Activated CD4-positive, alpha-beta T cell treated with anti-CD3 and anti-CD28 coated beads for 36 hours (primary cell): ENCODE data around the gene NFATC2. TPM values are rescaled to one million over a fixed set of nuclear protein-coding genes. Genes with fewer than 3 reads are reported as not detected.

Experiments
- ATAC-seq: fragments of 200-7000 bp; cut with Tn5 transposase; one replicate; pipeline ENCODE4 v1.10.0; 2021; ENCODE audit warnings: mild to moderate bottlenecking, moderate library complexity
- CTCF ChIA-PET: fragments of 350-600 bp; sonication (Branson Sonifier 250); formaldehyde crosslinking; loops from one replicate; lab custom pipeline; 2021; ENCODE audit warnings: antibody characterized with exemption; lab: Charles Lee
- POLR2A ChIA-PET: fragments of 350-600 bp; sonication (Branson Sonifier 250); formaldehyde crosslinking; loops from one replicate; lab custom pipeline; 2021; ENCODE audit warnings: antibody characterized with exemption, inconsistent platforms; lab: Charles Lee
- DNase-seq: peaks from one replicate; pipeline ENCODE4 v3.0.0-alpha.2; 2020
- H3K27ac Mint-ChIP-seq: one replicate; pipeline ENCODE4 v1.8.0; 2021; ENCODE audit warnings: mixed read lengths
- H3K27me3 Mint-ChIP-seq: one replicate; pipeline ENCODE4 v1.8.0; 2021; ENCODE audit warnings: mixed read lengths
- H3K36me3 Mint-ChIP-seq: one replicate; pipeline ENCODE4 v1.8.0; 2021; ENCODE audit warnings: low read depth, mixed read lengths
- H3K4me1 Mint-ChIP-seq: one replicate; pipeline ENCODE4 v1.8.0; 2021; ENCODE audit warnings: mixed read lengths
- H3K4me3 Mint-ChIP-seq: one replicate; pipeline ENCODE4 v1.8.0; 2021; ENCODE audit warnings: mild to moderate bottlenecking, moderate library complexity, mixed read lengths
- H3K9me3 Mint-ChIP-seq: one replicate; pipeline ENCODE4 v1.8.0; 2021; ENCODE audit warnings: low read depth, mixed read lengths
- intact Hi-C, 2 experiments: fragments of 100-400 bp; cut with DNase I in 1 of 2; cut with micrococcal nuclease in 1 of 2; formaldehyde crosslinking; loops; one replicate each; pipeline versions ENCODE4 v1.14.2 to v1.15.1; 2022 to 2024; cut with DNase I, micrococcal nuclease
- total RNA-seq, 2 experiments: library from RNA; stranded (reverse); gene quantifications; one replicate each; pipeline ENCODE4 v1.2.3, GENCODE V29; 2021

NFATC2 gene
- total RNA-seq, 2 experiments from 2014 or later: 38.5 to 49.8 TPM

DNA sequence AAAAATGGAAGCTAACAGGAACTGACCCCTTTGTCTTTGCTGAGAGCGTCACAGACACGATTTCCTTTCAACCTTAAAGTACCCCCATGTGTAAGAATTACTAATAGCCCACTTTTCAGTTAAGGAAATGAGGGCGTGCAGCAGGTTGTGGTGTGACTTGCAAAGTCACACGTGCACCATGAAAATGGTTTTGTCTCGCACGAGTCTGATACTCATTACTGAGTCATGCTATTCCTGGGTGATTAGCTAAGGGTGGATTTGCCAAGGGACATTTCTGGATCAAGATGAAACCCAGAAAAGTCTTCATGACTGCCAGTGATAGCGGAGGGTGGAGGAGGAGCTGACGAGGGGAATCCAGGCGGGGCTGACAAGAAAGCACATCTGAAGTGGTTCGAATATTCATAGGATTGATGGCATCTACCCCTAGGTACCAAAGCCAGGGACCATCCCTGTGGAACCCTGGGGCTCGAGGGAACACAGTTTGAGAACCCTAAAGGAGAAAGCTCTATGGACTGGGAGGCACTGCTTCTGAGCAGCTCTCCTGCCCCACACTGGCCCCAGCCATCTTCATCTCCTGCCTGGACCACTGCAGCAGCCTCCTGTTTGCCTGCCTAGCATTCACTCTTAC lies 12.1 kb upstream of the NFATC2 start:
- Mint-ChIP-seq H3K27ac (no peak overlapping the region), H3K36me3 (no peaks in the 10 kb centered on the region), H3K9me3 (no peaks in the 10 kb centered on the region), H3K4me1 (peaks cover 11% of the 10 kb centered on the region), H3K27me3 (peaks cover 29% of the 10 kb centered on the region), H3K4me3 (no peak overlapping the region)
- peak; percentile 58 for ATAC-seq
- ChIA-PET POLR2A (no interaction called here), CTCF (interaction anchor here (0.7 to 1.8 kb wide), 9 partner anchors 8 to 561 kb away, joined by 3 to 6 read pairs (median 4); partner anchors contain the start of gene NFATC2)
- intact Hi-C loops: no loop called here
- no peak for DNase-seq

DNA sequence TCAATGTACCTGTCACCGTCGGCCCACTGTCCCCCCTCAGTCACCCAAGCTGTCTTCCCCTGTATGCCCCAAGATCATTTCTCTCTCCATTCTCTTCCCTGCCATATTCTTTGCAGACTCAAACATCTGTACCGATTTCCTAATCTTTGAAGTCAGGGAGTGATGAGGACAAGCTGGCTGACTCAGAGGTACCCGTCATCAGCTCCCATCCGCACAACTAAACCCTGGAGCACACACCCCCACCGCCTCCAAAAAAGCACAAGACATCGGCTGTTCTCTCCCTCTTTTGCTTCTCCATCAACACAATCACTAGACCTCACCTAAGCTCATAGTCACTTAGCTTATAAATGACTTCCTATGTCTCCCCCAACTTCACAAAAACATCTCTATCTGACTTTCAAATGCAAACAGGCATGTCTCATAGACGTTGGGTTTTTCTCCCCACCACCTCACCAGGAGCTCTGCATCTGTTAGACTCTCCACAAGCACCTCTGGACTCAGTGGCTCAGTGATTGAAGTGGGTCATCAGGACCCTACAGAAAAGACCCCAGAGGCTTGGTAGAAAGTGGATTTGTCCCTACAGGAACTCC lies 11.5 kb upstream of the NFATC2 start:
- no peaks in the 10 kb centered on the region for H3K36me3 Mint-ChIP-seq
- H3K27ac Mint-ChIP-seq: peak overlapping the region; percentile 49
- intact Hi-C loops: no loop called here
- H3K4me1 Mint-ChIP-seq: peaks cover 11% of the 10 kb centered on the region
- CTCF ChIA-PET: interaction anchor here (0.7 to 1.8 kb wide), 8 partner anchors 9 to 561 kb away, joined by 3 to 6 read pairs (median 4); partner anchors contain the start of gene NFATC2
- peaks cover 23% of the 10 kb centered on the region for H3K27me3 Mint-ChIP-seq
- POLR2A ChIA-PET: no interaction called here
- peak; percentile 36 for ATAC-seq
- no peak for DNase-seq
- H3K4me3 Mint-ChIP-seq: no peak overlapping the region
- H3K9me3 Mint-ChIP-seq: no peaks in the 10 kb centered on the region

DNA sequence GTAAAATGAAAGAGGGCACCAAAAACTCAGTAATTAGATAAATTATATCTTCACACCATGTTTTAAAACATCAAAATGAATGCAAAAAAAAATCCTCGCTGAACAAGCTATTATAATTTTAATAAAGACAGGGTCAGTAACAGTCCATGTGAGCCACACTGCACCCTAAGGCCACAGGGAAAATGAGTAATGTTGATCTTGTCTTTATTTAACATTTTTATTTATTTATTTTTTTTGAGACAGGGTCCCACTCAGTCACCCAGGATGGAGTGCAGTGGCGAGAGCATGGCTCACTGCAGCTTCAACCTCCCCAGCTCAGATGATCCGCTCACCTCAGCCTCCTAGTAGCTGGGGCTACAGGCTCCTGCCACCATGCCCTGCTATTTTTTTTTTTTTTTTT lies 8.7 kb upstream of the NFATC2 start:
- ATAC-seq: no peak
- ChIA-PET POLR2A (interaction anchor here (0.7 kb wide), 1 partner anchor 11 kb away, joined by 6 read pairs; no protein-coding TSS in a partner anchor), CTCF (interaction anchor here (0.6 kb wide), 1 partner anchor 46 kb away, joined by 4 read pairs; no protein-coding TSS in a partner anchor)
- no peak for DNase-seq
- intact Hi-C loops: no loop called here
- Mint-ChIP-seq H3K4me1 (peaks cover 11% of the 10 kb centered on the region), H3K27me3 (peaks cover 11% of the 10 kb centered on the region), H3K27ac (no peak overlapping the region), H3K36me3 (no peaks in the 10 kb centered on the region), H3K4me3 (no peak overlapping the region), H3K9me3 (no peaks in the 10 kb centered on the region)

DNA sequence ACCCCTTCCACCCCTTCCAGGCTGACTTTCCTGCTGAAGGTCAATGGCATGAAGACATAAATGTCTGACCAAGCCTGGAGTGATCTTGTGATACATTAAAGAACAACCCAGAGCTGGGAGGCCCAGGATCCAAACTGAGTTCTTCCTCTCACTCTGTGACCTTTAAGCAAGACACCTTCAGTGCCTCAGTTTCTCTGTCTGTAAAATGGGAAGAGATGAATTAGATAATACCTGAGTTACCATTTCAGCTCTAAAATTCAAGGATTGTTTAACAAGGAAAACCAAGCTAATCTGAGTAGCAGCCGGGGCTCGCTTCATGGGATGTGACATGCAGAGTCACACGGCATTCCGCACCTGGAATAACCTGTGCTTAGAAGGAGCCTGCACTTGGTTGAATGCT lies 7.0 kb upstream of the NFATC2 start:
- no peaks in the 10 kb centered on the region for H3K9me3 Mint-ChIP-seq
- H3K27me3 Mint-ChIP-seq: peaks cover 12% of the 10 kb centered on the region
- intact Hi-C loops: no loop called here
- POLR2A ChIA-PET: no interaction called here
- H3K4me1 Mint-ChIP-seq: peaks cover 8% of the 10 kb centered on the region
- no peak overlapping the region for H3K4me3 Mint-ChIP-seq
- no peak overlapping the region for H3K27ac Mint-ChIP-seq
- no peaks in the 10 kb centered on the region for H3K36me3 Mint-ChIP-seq
- ATAC-seq: no peak
- CTCF ChIA-PET: interaction anchor here (0.6 to 1.8 kb wide), 2 partner anchors 164 to 566 kb away, joined by 3 to 5 read pairs; no protein-coding TSS in a partner anchor
- DNase-seq: no peak

- no peaks in the 10 kb centered on the region for H3K9me3 Mint-ChIP-seq
- no peak overlapping the region for H3K27ac Mint-ChIP-seq
- ChIA-PET CTCF (interaction anchor here (1.0 kb wide), 1 partner anchor 153 kb away, joined by 3 read pairs; no protein-coding TSS in a partner anchor), POLR2A (no interaction called here)
- DNase-seq (no peak), ATAC-seq (no peak)
- H3K4me1 Mint-ChIP-seq: peaks cover 2% of the 10 kb centered on the region
- H3K27me3 Mint-ChIP-seq: peaks cover 8% of the 10 kb centered on the region
- intact Hi-C loops: no loop called here
- H3K4me3 Mint-ChIP-seq: no peak overlapping the region
- no peaks in the 10 kb centered on the region for H3K36me3 Mint-ChIP-seq
Measured at GRCh38 chr20:51547951-51548350, 5.4 kb upstream of the NFATC2 start.

DNA sequence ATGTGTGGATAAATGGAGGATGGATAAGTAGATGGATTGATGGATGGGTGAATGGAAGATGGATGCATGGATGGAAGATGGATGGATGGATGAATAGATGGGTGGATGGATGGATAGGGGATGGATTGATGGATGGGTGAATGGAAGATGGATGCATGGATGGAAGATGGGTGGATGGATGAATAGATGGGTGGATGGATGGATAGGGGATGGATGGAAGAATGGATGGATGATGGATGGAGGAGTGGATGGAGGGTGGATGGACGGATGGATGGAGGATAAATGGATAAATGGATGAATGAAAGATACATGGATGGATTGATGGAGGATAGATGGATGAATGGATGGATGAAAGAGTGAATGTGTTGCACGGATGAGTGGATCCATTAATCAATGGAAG lies 3.0 kb upstream of the NFATC2 start:
- H3K27ac Mint-ChIP-seq: no peak overlapping the region
- DNase-seq (no peak), ATAC-seq (no peak)
- no peaks in the 10 kb centered on the region for H3K9me3 Mint-ChIP-seq
- peaks cover 7% of the 10 kb centered on the region for H3K36me3 Mint-ChIP-seq
- ChIA-PET POLR2A (no interaction called here), CTCF (interaction anchor here (2.2 kb wide), 1 partner anchor 49 kb away, joined by 7 read pairs; no protein-coding TSS in a partner anchor)
- peaks cover 7% of the 10 kb centered on the region for H3K4me1 Mint-ChIP-seq
- no peak overlapping the region for H3K4me3 Mint-ChIP-seq
- intact Hi-C loops: no loop called here
- peaks cover 8% of the 10 kb centered on the region for H3K27me3 Mint-ChIP-seq

- intact Hi-C loops: loop anchor here in 1 of 2 experiments (5.0 kb wide), 1 partner anchor 611 kb away; the partner anchor contains the start of gene ADNP
- ChIA-PET CTCF (interaction anchor here (0.6 to 1.9 kb wide), 8 partner anchors 9 to 81 kb away, joined by 3 to 6 read pairs (median 5); no protein-coding TSS in a partner anchor), POLR2A (interaction anchor here (1.2 to 4.5 kb wide), 2 partner anchors 16 to 43 kb away, joined by 5 to 59 read pairs; no protein-coding TSS in a partner anchor)
- Mint-ChIP-seq H3K27me3 (peaks cover 8% of the 10 kb centered on the region), H3K36me3 (peaks cover 22% of the 10 kb centered on the region), H3K9me3 (peaks cover 2% of the 10 kb centered on the region), H3K4me3 (peak overlapping the region; percentile 50), H3K4me1 (peaks cover 23% of the 10 kb centered on the region), H3K27ac (peak overlapping the region; percentile 49)
- ATAC-seq (no peak), DNase-seq (no peak)
Measured at GRCh38 chr20:51543422-51543788, 886 bp upstream of the NFATC2 start.

DNA sequence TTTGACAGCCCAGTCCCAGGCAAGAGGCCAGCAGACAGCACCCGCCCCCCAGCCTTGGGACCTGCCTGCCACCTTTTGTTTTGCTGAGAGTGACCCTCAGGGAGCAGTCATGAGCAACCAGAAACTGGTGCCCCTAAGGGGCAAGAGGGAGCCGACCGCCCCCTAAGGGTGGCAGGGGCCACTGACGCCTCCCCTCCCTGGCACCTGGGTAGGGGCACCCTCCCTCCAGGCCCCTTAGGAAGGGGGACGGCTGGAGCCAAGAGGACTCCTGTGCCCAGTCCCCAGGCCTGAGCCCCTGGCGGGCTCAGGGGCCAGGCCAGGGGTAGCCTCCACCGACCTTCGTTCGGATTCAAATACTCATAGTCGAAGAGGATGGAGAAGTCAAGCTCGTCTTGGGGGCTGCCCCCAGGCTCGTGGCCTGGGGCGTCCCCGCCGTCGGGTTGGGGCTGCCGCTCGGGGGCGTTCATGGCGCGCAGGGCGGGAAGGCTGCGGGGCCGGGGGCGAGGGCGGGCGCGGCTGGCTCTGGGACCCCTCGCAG lies 417 bp downstream of the NFATC2 start:
- DNase-seq (peak; percentile 79), ATAC-seq (peak; percentile 37)
- peak overlapping the region; percentile 99 for H3K27ac Mint-ChIP-seq
- intact Hi-C loops: loop anchor here (1.0 to 5.0 kb wide), 5 partner anchors 32 to 610 kb away; partner anchors contain the start of gene ADNP (in 1 of the 2)
- H3K9me3 Mint-ChIP-seq: peaks cover 6% of the 10 kb centered on the region
- peaks cover 8% of the 10 kb centered on the region for H3K27me3 Mint-ChIP-seq
- H3K36me3 Mint-ChIP-seq: peaks cover 35% of the 10 kb centered on the region
- peaks cover 36% of the 10 kb centered on the region for H3K4me1 Mint-ChIP-seq
- ChIA-PET CTCF (interaction anchor here (0.6 to 1.9 kb wide), 20 partner anchors 12 to 385 kb away, joined by 3 to 9 read pairs (median 3); no protein-coding TSS in a partner anchor), POLR2A (interaction anchor here (0.6 to 4.5 kb wide), 12 partner anchors 11 to 480 kb away, joined by 3 to 59 read pairs (median 4); no protein-coding TSS in a partner anchor)
- H3K4me3 Mint-ChIP-seq: peak overlapping the region; percentile 97

DNA sequence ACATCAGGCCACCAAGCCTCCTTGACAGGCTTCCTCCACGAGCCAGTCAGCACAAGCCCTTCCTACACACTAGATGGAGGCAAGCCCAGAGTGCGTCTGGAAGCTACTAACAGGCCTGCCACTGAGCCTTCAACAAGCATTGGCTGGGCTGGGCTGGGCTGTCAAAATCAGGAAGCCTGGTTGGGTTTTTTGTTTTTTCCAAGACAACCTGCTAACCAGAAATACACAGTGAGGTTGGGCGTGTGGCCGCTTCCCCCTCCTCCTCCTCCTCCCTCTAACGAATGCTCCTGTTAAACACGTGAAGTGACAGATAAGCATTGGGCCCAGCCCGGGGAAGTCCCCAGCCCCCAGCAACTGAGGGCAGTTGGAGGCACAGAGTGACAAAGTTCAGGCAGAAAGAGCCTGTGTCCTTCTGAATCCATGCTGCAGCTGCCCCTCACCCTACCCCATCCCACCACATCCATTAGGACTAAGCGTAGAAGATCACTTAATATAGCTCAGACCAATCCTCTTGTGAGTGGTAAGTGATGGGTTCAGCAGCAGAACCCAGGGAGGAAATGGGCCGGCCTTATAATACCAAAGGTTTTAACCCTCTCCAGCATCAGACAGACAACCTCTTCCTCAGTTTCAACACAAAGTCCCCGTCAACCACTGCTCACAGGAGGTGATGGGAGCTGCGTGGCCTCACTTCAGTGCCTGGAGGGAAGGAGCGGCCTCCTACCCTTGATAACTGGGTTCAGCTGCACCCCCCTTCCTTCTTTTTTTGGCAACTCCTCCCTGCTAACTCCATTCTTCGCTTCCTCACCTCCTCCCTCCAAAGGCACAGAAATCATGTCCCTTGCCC lies 1.1 kb downstream of the NFATC2 start:
- H3K36me3 Mint-ChIP-seq: peaks cover 42% of the 10 kb centered on the region
- intact Hi-C loops: loop anchor here (1.0 to 5.0 kb wide), 11 partner anchors 10 to 609 kb away; partner anchors contain the start of gene ADNP (in 1 of the 2)
- peak; percentile 90 for DNase-seq
- H3K9me3 Mint-ChIP-seq: peaks cover 6% of the 10 kb centered on the region
- peak overlapping the region; percentile 99 for H3K27ac Mint-ChIP-seq
- H3K4me1 Mint-ChIP-seq: peaks cover 43% of the 10 kb centered on the region
- peak; percentile 84 for ATAC-seq
- peaks cover 8% of the 10 kb centered on the region for H3K27me3 Mint-ChIP-seq
- CTCF ChIA-PET: interaction anchor here (0.6 to 1.9 kb wide), 19 partner anchors 10 to 386 kb away, joined by 3 to 9 read pairs (median 4); no protein-coding TSS in a partner anchor
- POLR2A ChIA-PET: interaction anchor here (0.6 to 4.5 kb wide), 19 partner anchors 10 to 1585 kb away, joined by 3 to 59 read pairs (median 4); no protein-coding TSS in a partner anchor
- peak overlapping the region; percentile 97 for H3K4me3 Mint-ChIP-seq

DNA sequence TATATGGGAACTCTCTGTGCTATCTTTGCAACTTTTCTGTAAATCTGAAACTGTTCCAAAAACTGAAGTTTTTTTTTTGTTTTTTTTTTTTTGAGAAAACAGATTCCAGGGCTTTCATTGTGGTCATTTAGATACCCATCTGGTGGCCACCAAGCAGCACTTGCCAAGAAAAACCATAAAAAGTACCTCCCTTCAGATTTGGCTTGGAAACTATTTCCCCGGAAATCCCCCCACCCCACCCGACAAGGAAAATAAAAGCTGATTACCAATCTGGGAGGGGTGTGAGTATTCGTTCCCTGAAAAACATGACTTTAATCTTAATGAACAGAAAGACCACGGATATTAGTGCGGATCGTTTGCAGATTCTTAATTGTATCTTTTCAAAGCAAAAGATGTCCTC lies 1.9 kb downstream of the NFATC2 start:
- CTCF ChIA-PET: interaction anchor here (1.1 to 1.5 kb wide), 8 partner anchors 9 to 90 kb away, joined by 3 to 6 read pairs (median 4); no protein-coding TSS in a partner anchor
- POLR2A ChIA-PET: interaction anchor here (0.6 to 4.5 kb wide), 11 partner anchors 9 to 1089 kb away, joined by 3 to 59 read pairs (median 4); no protein-coding TSS in a partner anchor
- Mint-ChIP-seq H3K36me3 (peaks cover 47% of the 10 kb centered on the region), H3K27me3 (peaks cover 5% of the 10 kb centered on the region), H3K9me3 (peaks cover 6% of the 10 kb centered on the region), H3K27ac (peak overlapping the region; percentile 99), H3K4me1 (peaks cover 51% of the 10 kb centered on the region), H3K4me3 (peak overlapping the region; percentile 97)
- DNase-seq (peak; percentile 41), ATAC-seq (no peak)
- intact Hi-C loops: loop anchor here (2.0 to 5.0 kb wide), 2 partner anchors 54 to 608 kb away; partner anchors contain the start of gene ADNP (in 1 of the 2)
